Activated naive CD4-positive, alpha-beta T cell (primary cell): Measurements from ENCODE around the gene GPR39.

Experiments
- DNase-seq, 4 experiments: peaks; one replicate each; lab custom pipeline; 2025; lab: John Stamatoyannopoulos, UW

GPR39 gene

GRCh38 chr2:132567682-132568081 is 151.1 kb downstream of the GPR39 start:
- DNase-seq, result no peak

- DNase-seq, result no peak
Observed at GRCh38 chr2:132568656-132569055, 152.1 kb downstream of the GPR39 start.

- no peak for DNase-seq
Observed at GRCh38 chr2:132573444-132574007, 156.9 kb downstream of the GPR39 start.

GRCh38 chr2:132577686-132578085 is 161.1 kb downstream of the GPR39 start:
- no peak for DNase-seq

GRCh38 chr2:132581591-132581990 is 165.0 kb downstream of the GPR39 start:
- DNase-seq, result no peak

- no peak for DNase-seq
Observed at GRCh38 chr2:132581991-132582738, 165.6 kb downstream of the GPR39 start.

- DNase-seq, result no peak
Observed at GRCh38 chr2:132583666-132584360, 167.2 kb downstream of the GPR39 start.

- DNase-seq, result no peak
Observed at GRCh38 chr2:132584976-132585817, 168.6 kb downstream of the GPR39 start.

- no peak for DNase-seq
Observed at GRCh38 chr2:132586101-132586511, 169.5 kb downstream of the GPR39 start.

- DNase-seq, result no peak
Observed at GRCh38 chr2:132586835-132587234, 170.2 kb downstream of the GPR39 start.

GRCh38 chr2:132588576-132588975 is 172.0 kb downstream of the GPR39 start:
- DNase-seq, result no peak

- DNase-seq, result no peak
Observed at GRCh38 chr2:132589111-132589830, 172.7 kb downstream of the GPR39 start.

GRCh38 chr2:132589966-132590365 is 173.4 kb downstream of the GPR39 start:
- DNase-seq, result no peak

GRCh38 chr2:132593171-132593570 is 176.6 kb downstream of the GPR39 start:
- DNase-seq, result no peak

GRCh38 chr2:132595186-132595585 is 178.6 kb downstream of the GPR39 start:
- DNase-seq, result no peak

- DNase-seq, result no peak
Observed at GRCh38 chr2:132595693-132596092, 179.1 kb downstream of the GPR39 start.

GRCh38 chr2:132597166-132597565 is 180.6 kb downstream of the GPR39 start:
- DNase-seq, result no peak

- no peak for DNase-seq
Observed at GRCh38 chr2:132597831-132598230, 181.2 kb downstream of the GPR39 start.

GRCh38 chr2:132598536-132598935 is 181.9 kb downstream of the GPR39 start:
- DNase-seq, result no peak

GRCh38 chr2:132599556-132599955 is 183.0 kb downstream of the GPR39 start:
- DNase-seq, result no peak

GRCh38 chr2:132604561-132604960 is 188.0 kb downstream of the GPR39 start:
- no peak for DNase-seq
